GM12873 (cell line): Measurements from ENCODE around the gene LHFPL2.

ENCODE experiments used
- CTCF ChIP-seq: IDR thresholded peaks from 2 replicates; pipeline ENCODE4 v1.5.1; 2012; ENCODE audit warnings: low read depth, mild to moderate bottlenecking, moderate library complexity, low read length, control low read depth; ENCODE audit not compliant: insufficient read depth; ENCODE audit errors: missing control alignments

Gene LHFPL2

GRCh38 chr5:78659714-78660113 is 11.1 kb upstream of the LHFPL2 start:
- TF ChIP-seq CTCF, result no peak

- TF ChIP-seq CTCF, result no peak
Measured at GRCh38 chr5:78659114-78659513, 10.5 kb upstream of the LHFPL2 start.

GRCh38 chr5:78657201-78657600 is 8.6 kb upstream of the LHFPL2 start:
- TF ChIP-seq CTCF, result no peak

- TF ChIP-seq CTCF, result no peak
Measured at GRCh38 chr5:78655746-78656290, 7.2 kb upstream of the LHFPL2 start.

GRCh38 chr5:78654386-78654785 is 5.8 kb upstream of the LHFPL2 start:
- TF ChIP-seq CTCF, result no peak

GRCh38 chr5:78653681-78654366 is 5.3 kb upstream of the LHFPL2 start:
- TF ChIP-seq CTCF, result no peak

- TF ChIP-seq CTCF, result no peak
Measured at GRCh38 chr5:78653031-78653430, 4.5 kb upstream of the LHFPL2 start.
